Kidney epithelial cell (primary cell): ENCODE data around the gene SLC24A2. TPM values are rescaled to one million over a fixed set of nuclear protein-coding genes. Genes with fewer than 3 reads are reported as not detected.

Source experiments
- DNase-seq: peaks from one replicate; pipeline ENCODE4 v3.0.0-alpha.2; 2010; ENCODE audit warnings: low read depth
- H3K27me3 ChIP-seq: 2 replicates; pipeline ENCODE4 v1.6.0; 2011; ENCODE audit warnings: low read length; ENCODE audit not compliant: control insufficient read depth, insufficient read depth
- H3K36me3 ChIP-seq: 2 replicates; pipeline ENCODE4 v1.5.1; 2011; ENCODE audit warnings: low read length; ENCODE audit not compliant: control insufficient read depth, insufficient read depth
- H3K4me3 ChIP-seq: 2 replicates; pipeline ENCODE4 v1.5.1; 2011; ENCODE audit warnings: low read depth, mild to moderate bottlenecking, control low read depth, low read length
- total RNA-seq: library from RNA; depleted of rRNA; stranded (reverse); fragments of >200 nt; gene quantifications from 2 replicates; pipeline ENCODE4 v1.2.3, GENCODE V29; 2015
- TF ChIP-seq, protein P1 (sequence below): IDR thresholded peaks from 2 replicates; pipeline ENCODE4 v1.5.1; 2011; ENCODE audit warnings: mild to moderate bottlenecking, moderate library complexity, low read length, control low read depth, inconsistent platforms; ENCODE audit not compliant: insufficient read depth, poor library complexity, severe bottlenecking

SLC24A2 gene
- total RNA-seq, 1 donor from 2014 or later, result not detected

DNA sequence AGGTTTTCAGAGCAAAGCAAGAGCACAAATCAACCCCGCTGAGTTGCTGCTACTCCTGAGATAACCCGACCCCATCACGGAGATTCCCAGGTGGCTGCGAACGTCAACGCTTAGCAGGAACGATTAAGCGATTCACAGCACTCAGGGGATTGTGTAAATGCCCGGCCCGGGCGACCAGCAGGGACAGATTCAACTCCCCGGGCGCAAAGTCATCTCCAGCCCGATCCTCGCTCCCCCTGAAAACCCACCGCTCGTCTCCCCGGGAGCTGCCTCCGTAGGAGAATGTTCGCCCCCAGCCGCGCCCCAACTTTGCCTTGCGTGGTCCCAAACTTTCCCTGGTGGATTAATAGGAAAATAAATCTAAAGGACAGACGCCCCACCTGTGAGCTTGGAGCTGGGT lies 685 bp downstream of the SLC24A2 start:
- H3K36me3 ChIP-seq, result no peaks in the 10 kb centered on the region
- H3K27me3 ChIP-seq, result peaks cover 20% of the 10 kb centered on the region
- DNase-seq, result no peak
- no peak overlapping the region for H3K4me3 ChIP-seq
- TF ChIP-seq, protein P1, sequence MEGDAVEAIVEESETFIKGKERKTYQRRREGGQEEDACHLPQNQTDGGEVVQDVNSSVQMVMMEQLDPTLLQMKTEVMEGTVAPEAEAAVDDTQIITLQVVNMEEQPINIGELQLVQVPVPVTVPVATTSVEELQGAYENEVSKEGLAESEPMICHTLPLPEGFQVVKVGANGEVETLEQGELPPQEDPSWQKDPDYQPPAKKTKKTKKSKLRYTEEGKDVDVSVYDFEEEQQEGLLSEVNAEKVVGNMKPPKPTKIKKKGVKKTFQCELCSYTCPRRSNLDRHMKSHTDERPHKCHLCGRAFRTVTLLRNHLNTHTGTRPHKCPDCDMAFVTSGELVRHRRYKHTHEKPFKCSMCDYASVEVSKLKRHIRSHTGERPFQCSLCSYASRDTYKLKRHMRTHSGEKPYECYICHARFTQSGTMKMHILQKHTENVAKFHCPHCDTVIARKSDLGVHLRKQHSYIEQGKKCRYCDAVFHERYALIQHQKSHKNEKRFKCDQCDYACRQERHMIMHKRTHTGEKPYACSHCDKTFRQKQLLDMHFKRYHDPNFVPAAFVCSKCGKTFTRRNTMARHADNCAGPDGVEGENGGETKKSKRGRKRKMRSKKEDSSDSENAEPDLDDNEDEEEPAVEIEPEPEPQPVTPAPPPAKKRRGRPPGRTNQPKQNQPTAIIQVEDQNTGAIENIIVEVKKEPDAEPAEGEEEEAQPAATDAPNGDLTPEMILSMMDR, result no peak

DNA sequence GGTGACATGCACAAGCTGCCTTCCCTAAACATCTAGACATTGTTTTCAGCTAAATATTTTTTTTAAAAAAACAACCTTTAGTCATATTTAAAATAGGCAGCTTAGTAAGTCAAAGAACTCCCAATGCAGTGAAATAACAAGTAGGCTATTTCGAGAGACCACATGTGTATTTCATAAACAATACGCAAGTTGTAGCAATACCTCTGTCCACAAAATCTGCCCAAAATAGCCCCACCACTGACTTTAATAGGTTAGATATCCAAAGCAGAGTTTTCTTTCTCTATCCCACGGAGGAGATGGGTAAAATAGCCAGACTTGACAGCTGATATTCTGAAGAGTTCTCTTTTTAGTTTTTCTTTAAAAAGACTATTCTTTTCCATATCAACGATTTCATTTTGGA lies 1.2 kb downstream of the SLC24A2 start:
- Histone ChIP-seq H3K4me3 (no peak overlapping the region), H3K27me3 (peaks cover 20% of the 10 kb centered on the region), H3K36me3 (no peaks in the 10 kb centered on the region)
- DNase-seq, result no peak
- TF ChIP-seq, protein P1, result no peak

DNA sequence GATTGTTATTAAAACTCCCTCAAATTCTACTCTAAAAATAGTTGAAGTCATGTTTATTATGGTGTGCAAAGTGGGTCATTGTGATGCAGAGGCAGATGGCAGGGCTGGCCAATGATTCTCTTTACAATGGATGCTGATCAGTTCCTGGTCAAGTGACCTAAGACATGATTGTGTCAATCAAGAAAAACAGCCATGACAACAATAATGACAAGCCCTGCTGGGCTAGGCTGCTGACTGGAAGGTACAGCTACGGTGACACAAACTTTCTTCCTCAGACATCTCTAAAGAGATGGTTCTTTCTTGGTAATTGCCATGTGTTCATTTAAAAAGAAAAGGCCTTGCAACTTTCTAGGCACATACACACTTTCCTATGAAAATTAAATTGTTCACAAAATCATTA lies 3.6 kb downstream of the SLC24A2 start:
- no peaks in the 10 kb centered on the region for H3K36me3 ChIP-seq
- no peak overlapping the region for H3K4me3 ChIP-seq
- DNase-seq, result no peak
- TF ChIP-seq, protein P1, result no peak
- peaks cover 20% of the 10 kb centered on the region for H3K27me3 ChIP-seq

DNA sequence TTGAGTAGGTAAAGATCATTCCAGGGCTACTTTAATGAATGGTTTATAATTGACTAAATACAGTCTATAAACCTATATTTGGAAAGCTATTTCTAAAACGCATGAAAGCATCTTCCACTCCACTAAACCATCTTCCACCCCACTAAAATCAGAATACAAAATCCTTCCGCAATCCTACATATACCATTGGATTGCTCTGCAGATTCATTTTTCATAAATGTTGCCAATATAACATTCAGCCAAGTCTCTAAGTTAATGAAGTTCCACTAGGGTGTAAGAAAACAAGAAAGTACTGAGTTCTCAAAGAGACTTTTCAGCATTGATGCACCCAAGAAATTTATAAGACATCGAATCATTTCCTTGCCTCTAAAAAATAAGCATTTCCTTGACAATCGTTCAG lies 4.7 kb downstream of the SLC24A2 start:
- no peak for DNase-seq
- H3K27me3 ChIP-seq, result peaks cover 13% of the 10 kb centered on the region
- TF ChIP-seq, protein P1, result no peak
- no peak overlapping the region for H3K4me3 ChIP-seq
- no peaks in the 10 kb centered on the region for H3K36me3 ChIP-seq

DNA sequence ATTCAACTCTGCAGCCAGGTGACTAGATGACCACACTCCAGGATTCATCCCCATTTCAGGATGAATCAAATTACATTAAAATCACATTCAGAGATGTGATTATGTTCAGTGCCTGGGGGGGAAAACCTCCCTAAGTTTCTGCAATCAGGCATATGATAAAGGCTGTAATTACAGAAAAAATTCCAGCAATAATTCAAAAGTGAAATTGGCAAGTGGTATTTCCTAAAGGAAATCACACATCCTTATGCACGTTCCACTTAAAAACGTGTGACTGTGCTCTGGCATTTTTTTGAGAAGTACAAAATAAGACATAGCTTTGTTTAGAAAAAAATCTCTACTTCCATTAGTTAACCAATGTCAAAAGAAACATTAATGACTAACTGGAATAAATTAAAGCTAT lies 5.3 kb downstream of the SLC24A2 start:
- Histone ChIP-seq H3K27me3 (peaks cover 6% of the 10 kb centered on the region), H3K36me3 (no peaks in the 10 kb centered on the region), H3K4me3 (no peak overlapping the region)
- no peak for DNase-seq
- TF ChIP-seq, protein P1, result no peak

DNA sequence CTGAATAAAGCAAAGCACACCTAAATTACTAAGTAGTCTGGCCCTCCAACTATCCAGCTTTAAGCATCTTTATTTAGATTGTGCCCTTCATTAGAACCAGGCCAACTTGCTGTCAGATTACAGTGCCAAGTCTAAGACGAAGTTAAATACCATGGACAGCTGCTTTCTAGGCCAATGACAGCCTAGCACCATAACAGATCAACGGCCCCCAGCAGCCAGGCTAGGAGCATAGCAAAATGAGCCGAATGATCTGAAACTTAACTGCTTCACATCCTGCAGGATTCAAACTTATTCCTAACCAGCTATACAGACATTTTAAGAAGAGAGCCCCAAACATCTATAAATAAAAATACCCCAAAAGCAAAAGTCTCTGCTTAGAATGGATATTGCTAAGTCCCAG lies 6.8 kb downstream of the SLC24A2 start:
- no peak for DNase-seq
- TF ChIP-seq, protein P1, result no peak
- Histone ChIP-seq H3K4me3 (no peak overlapping the region), H3K36me3 (no peaks in the 10 kb centered on the region), H3K27me3 (no peaks in the 10 kb centered on the region)
